Adrenal gland (tissue), 12 donors: ENCODE results near the gene KRTAP5-6. TPM values are rescaled to one million over a fixed set of nuclear protein-coding genes. Genes with fewer than 3 reads are reported as not detected.

Experiments used
- DNase-seq, 7 donors: peaks; one replicate each; pipeline ENCODE4 v3.0.0-alpha.2; 2019 to 2020
- H3K27ac ChIP-seq, 5 donors: fragments of 200-600 bp; sonication (generic) in 4 of 5; 1 replicate in 3 of 5; 2 replicates in 2 of 5; pipeline versions ENCODE4 v1.5.1 to v1.8.0; 2016 to 2020; ENCODE audit warnings: mild to moderate bottlenecking in 1 of 5
- H3K27me3 ChIP-seq: fragments of 200-600 bp; 2 replicates; pipeline ENCODE4 v1.8.0; 2021
- H3K36me3 ChIP-seq, 2 donors: fragments of 200-600 bp; replicated peaks in 1 of 2; 1 replicate in 1 of 2; 2 replicates in 1 of 2; pipeline versions ENCODE4 v1.5.1 to v1.8.0; 2018 to 2022
- H3K4me1 ChIP-seq, 2 donors: fragments of 200-600 bp; replicated peaks in 1 of 2; 1 replicate in 1 of 2; 2 replicates in 1 of 2; pipeline versions ENCODE4 v1.5.1 to v1.8.0; 2018 to 2021
- H3K4me3 ChIP-seq, 4 donors: fragments of 200-600 bp; sonication (generic) in 3 of 4; one replicate each; pipeline ENCODE4 v1.5.1; 2016 to 2018
- H3K9me3 ChIP-seq, 3 donors: fragments of 200-600 bp; sonication (generic) in 1 of 3; replicated peaks in 1 of 3; 1 replicate in 2 of 3; 2 replicates in 1 of 3; pipeline versions ENCODE4 v1.5.1 to v1.8.0; 2016 to 2021
- CTCF ChIP-seq, 6 experiments: fragments of 450-650 bp in 4 of 6; fragments of 200-600 bp in 2 of 6; sonication (generic) in 1 of 6; IDR thresholded peaks; 1 replicate in 5 of 6; 2 replicates in 1 of 6; pipeline versions ENCODE4 v1.5.1 to v1.8.0; 2016 to 2021; ENCODE audit warnings: antibody characterized with exemption in 6 of 6, mild to moderate bottlenecking in 2 of 6, moderate library complexity in 1 of 6
- POLR2A ChIP-seq, 2 donors: fragments of 450-650 bp; IDR thresholded peaks; one replicate each; pipeline ENCODE4 v1.6.1; 2017; ENCODE audit warnings: antibody characterized with exemption in 2 of 2, mild to moderate bottlenecking in 2 of 2, moderate library complexity in 1 of 2
- WGBS, 4 donors: extraction: QIAGEN DNeasy Blood & Tissue Kit in 2 of 4; methylation state at CpG; one replicate each; pipeline versions ENCODE4 v1.1.5 to v1.1.7; 2013 to 2017; 5-methylcytosine and 5-hydroxymethylcytosine counted together
- intact Hi-C, 2 donors: fragments of 100-400 bp; cut with DNase I; formaldehyde crosslinking; loops; one replicate each; pipeline versions ENCODE4 v1.14.1 to v1.15.0; 2022 to 2023
- polyA plus RNA-seq, 3 donors: library from polyadenylated mRNA; stranded (reverse); fragments of 200-250 nt in 2 of 3; fragments of 350-450 nt in 1 of 3; fragmentation: Illumina TruSeq in 1 of 3; extraction: RNeasy Lipid Tissue Mini Kit (QIAGEN cat#74804) in 1 of 3; gene quantifications; one replicate each; pipeline ENCODE4 v1.2.3, GENCODE V29; 2013 to 2014
- total RNA-seq, 9 donors: library from RNA; depleted of rRNA in 4 of 9; stranded (reverse); fragments of >200 nt in 4 of 9; fragments of 120-200 nt in 1 of 9; fragmentation: NEBNext Ultra II Directional in 1 of 9; extraction: Animal tissue kit (Norgen Biotek cat#: 25700) in 1 of 9; gene quantifications; one replicate each; pipeline versions ENCODE4 v1.1.0 to v1.2.4, GENCODE V29; 2013 to 2023
- donor health status: healthy with polysubstance abuse.
- donor health status: Bipolar disorder and iron deficiency.
- donor health status: DM: yes; HTN: yes; CAD: no.
- donor health status: DM: no; HTN: no; CAD: no.
- donor health status: DM: no; HTN: no; CAD: no.
- donor health status: DM: yes; HTN: yes; CAD: no.

KRTAP5-6 gene
- total and polyA plus RNA-seq, 12 donors, result 0.61 TPM; not detected in 11

DNA sequence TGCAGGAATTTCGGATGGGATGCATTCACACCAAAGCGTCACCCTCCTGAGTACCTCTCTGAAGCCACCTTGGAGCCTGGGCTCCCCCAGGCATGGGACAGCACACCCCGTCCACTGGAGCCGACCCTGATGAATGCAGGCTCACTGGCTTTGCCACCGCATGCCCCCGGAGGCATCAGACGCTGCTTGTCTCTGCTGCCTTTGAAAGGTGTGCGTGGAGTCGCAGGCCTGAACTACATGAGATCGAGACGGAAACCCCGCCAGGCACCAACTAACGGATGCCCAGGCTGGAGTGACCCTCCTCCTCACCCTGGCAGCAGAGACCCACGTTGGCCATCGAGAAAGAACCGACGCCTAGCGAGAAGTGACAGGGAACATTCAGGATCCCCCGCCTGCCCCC, 45.0 kb upstream of the KRTAP5-6 start:
- Histone ChIP-seq H3K9me3 (no peaks in the 10 kb centered on the region), H3K27me3 (peaks cover 5% of the 10 kb centered on the region), H3K36me3 (no peaks in the 10 kb centered on the region), H3K27ac (no peak overlapping the region), H3K4me3 (no peak overlapping the region), H3K4me1 (peaks cover 0 to 15% of the 10 kb centered on the region in 2 donors)
- intact Hi-C loops, result loop anchor here (2.0 to 5.0 kb wide), 4 partner anchors 40 to 500 kb away; partner anchors contain the start of gene SYT8 (in 1 of the 2)
- no peak for DNase-seq
- TF ChIP-seq CTCF (IDR thresholded peaks at IDR 0.05) (no peak), POLR2A (IDR thresholded peaks at IDR 0.05) (no peak)
- 65 to 80% (median 74%) methylated on average over 11 to 19 of the region's 19 CpGs for WGBS, 4 donors

GRCh38 chr11:1652442-1652770, 44.6 kb upstream of the KRTAP5-6 start:
- TF ChIP-seq CTCF (IDR thresholded peaks at IDR 0.05) (no peak), POLR2A (IDR thresholded peaks at IDR 0.05) (no peak)
- DNase-seq, result no peak
- intact Hi-C loops, result loop anchor here (2.0 to 5.0 kb wide), 4 partner anchors 40 to 500 kb away; partner anchors contain the start of gene SYT8 (in 1 of the 2)
- 50 to 59% (median 52%) methylated on average over 16 to 20 of the region's 20 CpGs for WGBS, 4 donors
- Histone ChIP-seq H3K27ac (no peak overlapping the region), H3K27me3 (peaks cover 5% of the 10 kb centered on the region), H3K9me3 (no peaks in the 10 kb centered on the region), H3K4me1 (peaks cover 0 to 15% of the 10 kb centered on the region in 2 donors), H3K4me3 (no peak overlapping the region), H3K36me3 (no peaks in the 10 kb centered on the region)

DNA sequence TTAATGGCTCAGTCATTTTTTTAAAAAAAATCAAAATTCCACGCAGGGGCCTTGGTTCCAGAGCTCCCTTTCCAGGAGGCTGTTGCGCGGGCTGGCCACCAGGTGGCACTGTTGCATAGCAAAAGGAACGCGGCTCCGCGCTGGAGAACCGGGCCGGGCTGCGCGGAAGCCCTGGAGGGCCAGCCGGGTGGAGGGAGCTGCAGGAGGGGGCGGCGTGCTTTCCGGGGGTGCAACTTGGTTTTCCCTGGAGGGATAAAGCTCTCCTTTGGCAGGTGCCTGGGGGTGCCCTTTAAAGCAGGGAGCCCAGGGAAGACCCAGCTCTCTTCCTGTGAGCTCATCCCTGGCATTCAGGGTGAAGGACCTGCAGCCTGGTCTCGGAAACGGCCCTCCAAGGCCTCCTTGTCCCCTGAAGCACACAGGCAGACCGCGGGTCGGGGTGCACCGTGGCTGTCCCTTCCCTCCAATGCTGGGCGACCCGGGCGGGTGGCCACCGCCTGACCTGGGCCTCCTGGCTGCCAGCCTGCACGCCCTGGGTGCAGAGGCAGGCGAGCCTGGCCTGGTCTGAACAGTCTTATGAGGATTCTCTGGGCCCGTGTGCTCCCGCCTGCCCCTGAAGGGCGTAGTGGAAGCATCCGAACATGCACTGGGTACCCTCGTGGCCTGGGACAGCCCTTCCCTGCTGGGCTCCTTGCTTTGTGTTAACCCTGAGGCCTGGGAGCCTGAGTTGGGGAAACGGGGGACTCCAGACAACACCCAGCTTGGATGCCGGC, 44.0 kb upstream of the KRTAP5-6 start:
- H3K36me3 ChIP-seq, result no peaks in the 10 kb centered on the region
- no peak overlapping the region for H3K4me3 ChIP-seq
- H3K27me3 ChIP-seq, result peaks cover 5% of the 10 kb centered on the region
- H3K9me3 ChIP-seq, result no peaks in the 10 kb centered on the region
- peaks cover 0 to 15% of the 10 kb centered on the region in 2 donors for H3K4me1 ChIP-seq
- TF ChIP-seq POLR2A (IDR thresholded peaks at IDR 0.05), result no peak
- peak; percentile 91 to 99 (median 96) for TF ChIP-seq CTCF (IDR thresholded peaks at IDR 0.05)
- H3K27ac ChIP-seq, result no peak overlapping the region
- WGBS, 4 donors, result 17 to 91% (median 29%) methylated on average over 3 to 34 of the region's 34 CpGs
- intact Hi-C loops, result loop anchor here (2.0 to 5.0 kb wide), 4 partner anchors 39 to 499 kb away; partner anchors contain the start of gene SYT8 (in 1 of the 2)
- DNase-seq, result peak; percentile 63 to 88 (median 81)

DNA sequence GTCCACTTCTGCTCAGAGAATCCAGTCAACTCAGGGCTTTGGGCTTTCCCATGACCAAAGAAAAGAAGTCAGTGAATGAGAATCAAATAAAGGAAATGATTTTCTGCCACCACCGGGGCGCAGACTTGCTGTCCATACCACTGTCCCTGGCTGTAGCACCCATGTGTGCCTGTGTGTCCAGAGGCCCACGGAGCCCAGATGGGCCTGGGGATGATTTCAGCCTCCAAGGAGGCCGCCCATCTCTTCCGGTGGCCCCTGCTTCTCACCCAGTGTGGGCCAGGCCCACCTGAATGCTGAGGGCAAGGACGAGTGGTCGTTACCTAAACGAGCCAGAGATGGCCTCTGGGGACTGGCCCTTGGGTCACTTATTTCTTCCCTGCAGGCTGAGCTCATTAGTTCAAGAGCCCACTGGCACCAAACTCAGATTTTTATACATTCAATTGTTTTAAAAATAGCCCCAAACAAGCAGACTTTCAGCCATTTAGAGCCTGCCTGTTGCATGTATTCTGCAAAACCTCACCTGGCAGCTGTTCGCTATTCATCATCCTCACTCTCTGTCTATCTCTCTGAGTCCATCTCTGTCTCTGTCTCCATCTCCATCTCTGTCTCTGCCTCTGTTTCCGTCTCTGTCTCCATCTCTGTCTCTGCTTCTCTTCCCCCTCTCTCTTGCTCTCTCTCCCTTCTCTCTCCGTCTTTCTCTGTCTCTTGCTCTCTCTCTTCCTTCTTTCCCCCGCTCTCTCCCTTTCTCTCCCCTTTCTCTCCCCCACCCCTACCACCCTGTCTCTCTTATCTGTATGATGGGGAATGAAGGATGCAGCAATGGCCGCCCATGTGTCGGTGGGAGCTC, 43.2 kb upstream of the KRTAP5-6 start:
- intact Hi-C loops, result loop anchor here (2.0 to 5.0 kb wide), 4 partner anchors 39 to 499 kb away; partner anchors contain the start of gene SYT8 (in 1 of the 2)
- DNase-seq, result no peak
- H3K4me3 ChIP-seq, result no peak overlapping the region
- no peaks in the 10 kb centered on the region for H3K36me3 ChIP-seq
- H3K27ac ChIP-seq, result no peak overlapping the region
- H3K27me3 ChIP-seq, result peaks cover 5% of the 10 kb centered on the region
- TF ChIP-seq CTCF (IDR thresholded peaks at IDR 0.05), result no peak
- no peak for TF ChIP-seq POLR2A (IDR thresholded peaks at IDR 0.05)
- peaks cover 0 to 15% of the 10 kb centered on the region in 2 donors for H3K4me1 ChIP-seq
- 81 to 93% (median 89%) methylated on average over 12 to 14 of the region's 14 CpGs for WGBS, 4 donors
- H3K9me3 ChIP-seq, result no peaks in the 10 kb centered on the region
